WTC11 (cell line): ENCODE measurements around the gene THSD7B. TPM values are rescaled to one million over a fixed set of nuclear protein-coding genes. Genes with fewer than 3 reads are reported as not detected.

ENCODE experiments used
- ATAC-seq: fragments of 200-7000 bp; cut with Tn5 transposase; 2 replicates; pipeline ENCODE4 v1.10.0; 2021; ENCODE audit warnings: mild to moderate bottlenecking, moderate library complexity
- CTCF ChIA-PET: fragments of 300-600 bp; sonication (Branson Sonifier 250); formaldehyde crosslinking; loops from one replicate; lab custom pipeline; 2021; ENCODE audit warnings: antibody characterized with exemption; lab: Charles Lee
- POLR2A ChIA-PET: fragments of 350-600 bp; sonication (Branson Sonifier 250); formaldehyde crosslinking; loops from one replicate; lab custom pipeline; 2021; ENCODE audit warnings: antibody characterized with exemption; lab: Charles Lee
- DNase-seq: peaks from one replicate; pipeline ENCODE4 v3.0.0; 2021; ENCODE audit warnings: low spot score
- H3K27ac Mint-ChIP-seq: 2 replicates; pipeline ENCODE4 v1.8.0; 2021; ENCODE audit warnings: mixed read lengths
- H3K27me3 Mint-ChIP-seq: 2 replicates; pipeline ENCODE4 v1.8.0; 2021; ENCODE audit warnings: low read depth, mild to moderate bottlenecking, moderate library complexity, mixed read lengths
- H3K36me3 Mint-ChIP-seq: 2 replicates; pipeline ENCODE4 v1.8.0; 2021; ENCODE audit warnings: mixed read lengths
- H3K4me1 Mint-ChIP-seq: 2 replicates; pipeline ENCODE4 v1.8.0; 2022; ENCODE audit warnings: mixed read lengths
- H3K4me3 Mint-ChIP-seq: 2 replicates; pipeline ENCODE4 v1.8.0; 2021; ENCODE audit warnings: mild to moderate bottlenecking, moderate library complexity, mixed read lengths
- H3K9me3 Mint-ChIP-seq: 2 replicates; pipeline ENCODE4 v1.8.0; 2021; ENCODE audit warnings: mixed read lengths
- ARID4B ChIP-seq: sonication (generic); formaldehyde crosslinking; IDR thresholded peaks from 2 replicates; pipeline ENCODE4 v1.8.0; 2023; ENCODE audit warnings: missing genetic modification reagents, mild to moderate bottlenecking, borderline replicate concordance
- CDX4 ChIP-seq: fragments of 250-450 bp; sonication (Bioruptor Pico); IDR thresholded peaks from 2 replicates; pipeline ENCODE4 v1.9.0; 2021; ENCODE audit warnings: moderate library complexity, mild to moderate bottlenecking, inconsistent platforms, borderline replicate concordance
- ELF4 ChIP-seq: sonication (generic); formaldehyde crosslinking; IDR thresholded peaks from 2 replicates; pipeline ENCODE4 v1.8.1; 2022; ENCODE audit warnings: low read depth, mild to moderate bottlenecking, moderate library complexity, missing genetic modification reagents
- ETV6 ChIP-seq: sonication (generic); formaldehyde crosslinking; IDR thresholded peaks from 2 replicates; pipeline ENCODE4 v1.8.1; 2022; ENCODE audit warnings: mild to moderate bottlenecking, missing genetic modification reagents
- FOXK1 ChIP-seq: sonication (generic); formaldehyde crosslinking; IDR thresholded peaks from 2 replicates; pipeline ENCODE4 v1.8.0; 2022; ENCODE audit warnings: mild to moderate bottlenecking, moderate library complexity, missing genetic modification reagents
- FOXP4 ChIP-seq: sonication (generic); formaldehyde crosslinking; IDR thresholded peaks from 2 replicates; pipeline ENCODE4 v1.8.0; 2022; ENCODE audit warnings: mild to moderate bottlenecking, missing genetic modification reagents
- GABPB1 ChIP-seq: sonication (generic); formaldehyde crosslinking; IDR thresholded peaks from 2 replicates; pipeline ENCODE4 v1.8.1; 2023; ENCODE audit warnings: mild to moderate bottlenecking, missing genetic modification reagents
- GRHL2 ChIP-seq: fragments of 250-450 bp; sonication (Bioruptor Pico); IDR thresholded peaks from 2 replicates; pipeline ENCODE4 v1.8.0; 2022; ENCODE audit warnings: mild to moderate bottlenecking, moderate library complexity; ENCODE audit not compliant: insufficient replicate concordance, severe bottlenecking
- IRF1 ChIP-seq: sonication (generic); formaldehyde crosslinking; IDR thresholded peaks from 2 replicates; pipeline ENCODE4 v1.8.0; 2023; ENCODE audit warnings: missing genetic modification reagents
- MAX ChIP-seq: sonication (generic); formaldehyde crosslinking; IDR thresholded peaks from 2 replicates; pipeline ENCODE4 v1.8.0; 2022; ENCODE audit warnings: mild to moderate bottlenecking, missing genetic modification reagents
- NFE2L1 ChIP-seq: sonication (generic); formaldehyde crosslinking; IDR thresholded peaks from 2 replicates; pipeline ENCODE4 v1.8.1; 2023; ENCODE audit warnings: missing genetic modification reagents
- NFYB ChIP-seq: sonication (generic); formaldehyde crosslinking; conservative IDR thresholded peaks from 2 replicates; pipeline ENCODE4 v1.8.0; 2022; ENCODE audit warnings: low read depth, missing genetic modification reagents
- NR3C1 ChIP-seq: sonication (generic); formaldehyde crosslinking; conservative IDR thresholded peaks from 2 replicates; pipeline ENCODE4 v1.8.1; 2023; ENCODE audit warnings: low read depth, mild to moderate bottlenecking, missing genetic modification reagents
- PREB ChIP-seq: sonication (generic); formaldehyde crosslinking; IDR thresholded peaks from 2 replicates; pipeline ENCODE4 v1.8.1; 2022; ENCODE audit warnings: mild to moderate bottlenecking, missing genetic modification reagents, moderate library complexity, borderline replicate concordance
- RORB ChIP-seq: fragments of 250-450 bp; sonication (Bioruptor Pico); IDR thresholded peaks from 2 replicates; pipeline ENCODE4 v1.9.0; 2021; ENCODE audit warnings: mild to moderate bottlenecking
- SMAD3 ChIP-seq: sonication (generic); formaldehyde crosslinking; IDR thresholded peaks from 2 replicates; pipeline ENCODE4 v1.8.0; 2022; ENCODE audit warnings: missing genetic modification reagents, mild to moderate bottlenecking, borderline replicate concordance
- USF1 ChIP-seq: sonication (generic); formaldehyde crosslinking; IDR thresholded peaks from 2 replicates; pipeline ENCODE4 v1.8.0; 2022; ENCODE audit warnings: mild to moderate bottlenecking, missing genetic modification reagents
- ZBTB21 ChIP-seq: sonication (generic); formaldehyde crosslinking; IDR thresholded peaks from 2 replicates; pipeline ENCODE4 v1.8.1; 2023; ENCODE audit warnings: mild to moderate bottlenecking, missing genetic modification reagents, borderline replicate concordance
- ZNF121 ChIP-seq: sonication (generic); formaldehyde crosslinking; IDR thresholded peaks from 2 replicates; pipeline ENCODE4 v1.8.0; 2023; ENCODE audit warnings: missing genetic modification reagents
- ZNF232 ChIP-seq: sonication (generic); formaldehyde crosslinking; IDR thresholded peaks from 2 replicates; pipeline ENCODE4 v1.8.0; 2022; ENCODE audit warnings: mild to moderate bottlenecking, missing genetic modification reagents
- ZNF512 ChIP-seq: sonication (generic); formaldehyde crosslinking; IDR thresholded peaks from 2 replicates; pipeline ENCODE4 v1.8.1; 2022; ENCODE audit warnings: missing genetic modification reagents, borderline replicate concordance
- total RNA-seq: library from RNA; stranded (reverse); gene quantifications from 3 replicates; pipeline ENCODE4 v1.2.3, GENCODE V29; 2021

THSD7B gene
- total RNA-seq, 1 experiment from 2014 or later: 2.9 TPM

GRCh38 chr2:137250401-137250800 lies 485.1 kb downstream of the THSD7B start (continued):
- TF ChIP-seq ZNF232 (CRISPR knock-in tag) (no peak), ARID4B (no peak), SMAD3 (CRISPR knock-in tag) (no peak), FOXK1 (CRISPR knock-in tag) (no peak)
- TF ChIP-seq, all 79 proteins: peak for 0

- CTCF ChIA-PET: no interaction called here
- H3K27me3 Mint-ChIP-seq: no peaks in the 10 kb centered on the region
- H3K9me3 Mint-ChIP-seq: 0 out of 2 replicates have a peak, but pooled peaks cover 2% of the 10 kb centered on the region
- TF ChIP-seq ZNF512 (CRISPR knock-in tag) (no peak), CDX4 (CRISPR knock-in tag) (no peak), ETV6 (no peak), NFE2L1 (CRISPR knock-in tag) (no peak), ZBTB21 (CRISPR knock-in tag) (no peak)
- TF ChIP-seq, all 79 proteins: peak for 0
- 0 out of 2 replicates have a peak, but pooled peaks cover 1% of the 10 kb centered on the region for H3K36me3 Mint-ChIP-seq
- POLR2A ChIA-PET: no interaction called here
- no peak overlapping the region for H3K27ac Mint-ChIP-seq
- DNase-seq (no peak), ATAC-seq (no peak)
- H3K4me3 Mint-ChIP-seq: no peak overlapping the region
- H3K4me1 Mint-ChIP-seq: peaks cover 22% of the 10 kb centered on the region
Measured at GRCh38 chr2:137251045-137251444, 485.7 kb downstream of the THSD7B start.

- CTCF ChIA-PET: interaction anchor here (0.6 kb wide), 1 partner anchor 9 kb away, joined by 3 read pairs; no protein-coding TSS in a partner anchor
- peaks cover 15% of the 10 kb centered on the region; the same call in 1 of the 2 replicates for H3K9me3 Mint-ChIP-seq
- no peak overlapping the region for H3K4me3 Mint-ChIP-seq
- no peaks in the 10 kb centered on the region for H3K27me3 Mint-ChIP-seq
- H3K27ac Mint-ChIP-seq: no peak overlapping the region
- POLR2A ChIA-PET: no interaction called here
- DNase-seq (no peak), ATAC-seq (no peak)
- peaks cover 23% of the 10 kb centered on the region for H3K4me1 Mint-ChIP-seq
- H3K36me3 Mint-ChIP-seq: 0 out of 2 replicates have a peak, but pooled peaks cover 3% of the 10 kb centered on the region
- TF ChIP-seq NFYB: no peak
- TF ChIP-seq PREB (CRISPR knock-in tag): no peak
- TF ChIP-seq USF1 (CRISPR knock-in tag): no peak
- no peak for TF ChIP-seq RORB (CRISPR knock-in tag)
- TF ChIP-seq MAX: no peak
- TF ChIP-seq NR3C1: no peak
- TF ChIP-seq CDX4 (CRISPR knock-in tag): no peak
- TF ChIP-seq ELF4 (CRISPR knock-in tag): no peak
- no peak for TF ChIP-seq FOXP4 (CRISPR knock-in tag)
- no peak for TF ChIP-seq GABPB1 (CRISPR knock-in tag)
- TF ChIP-seq GRHL2 (CRISPR knock-in tag): no peak
- TF ChIP-seq IRF1: no peak
- no peak for TF ChIP-seq ZNF121 (CRISPR knock-in tag)
Measured at GRCh38 chr2:137252934-137253333, 487.6 kb downstream of the THSD7B start.
